SH-SY5Y (cell line): ENCODE data around the gene RREB1.

Experiments used
- GATA2 ChIP-seq: IDR thresholded peaks from 2 replicates; pipeline ENCODE4 v1.6.1; 2011; ENCODE audit warnings: mild to moderate bottlenecking, low read depth, low read length
- GATA3 ChIP-seq: IDR thresholded peaks from 2 replicates; pipeline ENCODE4 v1.6.1; 2011; ENCODE audit warnings: low read depth, mild to moderate bottlenecking, low read length, moderate library complexity

- TF ChIP-seq GATA2, result no peak
- no peak for TF ChIP-seq GATA3
Observed at GRCh38 chr6:7214468-7214867, 106.7 kb downstream of the RREB1 start.
